Activated T-helper 1 cell treated with anti-CD3 and anti-CD28 coated beads, Interleukin-12 subunit alpha, Interleukin-12 subunit beta, Interleukin-2, Interleukin-4 antibody, amounts not matched to agents 30 ng/mL and 10 ng/mL and 1 ng/mL, durations not matched to agents 14 hours and 24 hours and 36 hours (primary cell): ENCODE results near the gene NMNAT2. TPM values are rescaled to one million over a fixed set of nuclear protein-coding genes. Genes with fewer than 3 reads are reported as not detected.
"Not testable (repeated sequence)": the region's sequence is repeated elsewhere in the genome, so short reads cannot be mapped to it uniquely, and the experiment has no call there.

Experiments used
- DNase-seq: peaks from one replicate; pipeline ENCODE4 v3.0.0; 2021; ENCODE audit warnings: low spot score
- H3K27ac Mint-ChIP-seq: one replicate; pipeline ENCODE4 v1.8.0; 2021; ENCODE audit warnings: mild to moderate bottlenecking, mixed read lengths
- H3K27me3 Mint-ChIP-seq: one replicate; pipeline ENCODE4 v1.8.0; 2022; ENCODE audit warnings: mild to moderate bottlenecking, moderate library complexity, mixed read lengths; ENCODE audit not compliant: insufficient read depth
- H3K36me3 Mint-ChIP-seq: one replicate; pipeline ENCODE4 v1.8.0; 2021; ENCODE audit warnings: low read depth, mixed read lengths
- H3K4me1 Mint-ChIP-seq: one replicate; pipeline ENCODE4 v1.8.0; 2021; ENCODE audit warnings: low read depth, mixed read lengths
- H3K4me3 Mint-ChIP-seq: one replicate; pipeline ENCODE4 v1.8.0; 2021; ENCODE audit warnings: mild to moderate bottlenecking, moderate library complexity, mixed read lengths
- H3K9me3 Mint-ChIP-seq: one replicate; pipeline ENCODE4 v1.8.0; 2021; ENCODE audit warnings: mixed read lengths
- intact Hi-C: fragments of 100-400 bp; cut with micrococcal nuclease; formaldehyde crosslinking; loops from one replicate; pipeline ENCODE4 v1.15.1; 2024
- total RNA-seq: library from RNA; stranded (reverse); gene quantifications from 2 replicates; pipeline ENCODE4 v1.2.3, GENCODE V29; 2022

Gene NMNAT2
- total RNA-seq, 1 donor from 2014 or later: not detected

GRCh38 chr1:183411091-183411490 lies 7.1 kb downstream of the NMNAT2 start:
- peaks cover 5% of the 10 kb centered on the region for H3K27me3 Mint-ChIP-seq

GRCh38 chr1:183407961-183408360 lies 10.2 kb downstream of the NMNAT2 start:
- H3K4me1 Mint-ChIP-seq: no peaks in the 10 kb centered on the region
- H3K36me3 Mint-ChIP-seq: no peaks in the 10 kb centered on the region
- intact Hi-C loops: no loop called here
- H3K27me3 Mint-ChIP-seq: peaks cover 11% of the 10 kb centered on the region
- DNase-seq: no peak
- H3K4me3 Mint-ChIP-seq: no peak overlapping the region
- H3K27ac Mint-ChIP-seq: no peak overlapping the region
- H3K9me3 Mint-ChIP-seq: no peaks in the 10 kb centered on the region

More at GRCh38 chr1:183411091-183411490, 7.1 kb downstream of the NMNAT2 start:
- intact Hi-C loops: no loop called here
- DNase-seq: no peak
- Mint-ChIP-seq H3K4me1 (no peaks in the 10 kb centered on the region), H3K9me3 (no peaks in the 10 kb centered on the region), H3K4me3 (no peak overlapping the region), H3K36me3 (no peaks in the 10 kb centered on the region), H3K27ac (no peak overlapping the region)

GRCh38 chr1:183407474-183407873 lies 10.7 kb downstream of the NMNAT2 start:
- Mint-ChIP-seq H3K27ac (no peak overlapping the region), H3K36me3 (no peaks in the 10 kb centered on the region), H3K9me3 (no peaks in the 10 kb centered on the region), H3K4me1 (no peaks in the 10 kb centered on the region), H3K27me3 (peaks cover 11% of the 10 kb centered on the region), H3K4me3 (no peak overlapping the region)
- intact Hi-C loops: no loop called here
- no peak for DNase-seq

- no peaks in the 10 kb centered on the region for H3K4me1 Mint-ChIP-seq
- H3K27ac Mint-ChIP-seq: no peak overlapping the region
- intact Hi-C loops: no loop called here
- no peaks in the 10 kb centered on the region for H3K36me3 Mint-ChIP-seq
- no peaks in the 10 kb centered on the region for H3K9me3 Mint-ChIP-seq
- no peak overlapping the region for H3K4me3 Mint-ChIP-seq
- no peak for DNase-seq
- H3K27me3 Mint-ChIP-seq: peaks cover 12% of the 10 kb centered on the region
Measured at GRCh38 chr1:183404476-183404875, 13.7 kb downstream of the NMNAT2 start.

GRCh38 chr1:183403498-183403897 lies 14.7 kb downstream of the NMNAT2 start:
- H3K27me3 Mint-ChIP-seq: peaks cover 16% of the 10 kb centered on the region
- no peak for DNase-seq
- no peak overlapping the region for H3K4me3 Mint-ChIP-seq
- no peaks in the 10 kb centered on the region for H3K36me3 Mint-ChIP-seq
- H3K4me1 Mint-ChIP-seq: no peaks in the 10 kb centered on the region
- no peak overlapping the region for H3K27ac Mint-ChIP-seq
- H3K9me3 Mint-ChIP-seq: no peaks in the 10 kb centered on the region
- intact Hi-C loops: no loop called here

- H3K4me1 Mint-ChIP-seq, intact Hi-C loops, H3K9me3 Mint-ChIP-seq, H3K36me3 Mint-ChIP-seq, H3K4me3 Mint-ChIP-seq, H3K27ac Mint-ChIP-seq, DNase-seq: not testable (repeated sequence)
- H3K27me3 Mint-ChIP-seq: peaks cover 22% of the 10 kb centered on the region
Measured at GRCh38 chr1:183401565-183401964, 16.6 kb downstream of the NMNAT2 start.

GRCh38 chr1:183394435-183394834 lies 23.7 kb downstream of the NMNAT2 start:
- DNase-seq: no peak
- Mint-ChIP-seq H3K4me3 (no peak overlapping the region), H3K27me3 (peaks cover 11% of the 10 kb centered on the region), H3K9me3 (no peaks in the 10 kb centered on the region), H3K27ac (no peak overlapping the region), H3K36me3 (no peaks in the 10 kb centered on the region), H3K4me1 (no peaks in the 10 kb centered on the region)
- intact Hi-C loops: no loop called here

- Mint-ChIP-seq H3K27me3 (peaks cover 11% of the 10 kb centered on the region), H3K4me3 (no peak overlapping the region), H3K27ac (no peak overlapping the region), H3K4me1 (no peaks in the 10 kb centered on the region), H3K9me3 (no peaks in the 10 kb centered on the region), H3K36me3 (no peaks in the 10 kb centered on the region)
- intact Hi-C loops: no loop called here
- DNase-seq: no peak
Measured at GRCh38 chr1:183391863-183392262, 26.3 kb downstream of the NMNAT2 start.

GRCh38 chr1:183390561-183390960 lies 27.6 kb downstream of the NMNAT2 start:
- Mint-ChIP-seq H3K4me3 (no peak overlapping the region), H3K9me3 (no peaks in the 10 kb centered on the region), H3K4me1 (no peaks in the 10 kb centered on the region), H3K36me3 (no peaks in the 10 kb centered on the region), H3K27ac (no peak overlapping the region), H3K27me3 (peaks cover 11% of the 10 kb centered on the region)
- intact Hi-C loops: no loop called here
- no peak for DNase-seq

GRCh38 chr1:183388735-183389134 lies 29.4 kb downstream of the NMNAT2 start:
- Mint-ChIP-seq H3K36me3 (no peaks in the 10 kb centered on the region), H3K4me1 (no peaks in the 10 kb centered on the region), H3K4me3 (no peak overlapping the region), H3K27ac (no peak overlapping the region), H3K9me3 (no peaks in the 10 kb centered on the region), H3K27me3 (peaks cover 9% of the 10 kb centered on the region)
- intact Hi-C loops: no loop called here
- no peak for DNase-seq

GRCh38 chr1:183385340-183386144 lies 32.6 kb downstream of the NMNAT2 start:
- Mint-ChIP-seq H3K27ac (no peak overlapping the region), H3K27me3 (peaks cover 12% of the 10 kb centered on the region), H3K4me3 (no peak overlapping the region), H3K9me3 (no peaks in the 10 kb centered on the region), H3K4me1 (no peaks in the 10 kb centered on the region), H3K36me3 (no peaks in the 10 kb centered on the region)
- intact Hi-C loops: no loop called here
- DNase-seq: no peak

- Mint-ChIP-seq H3K27me3 (peaks cover 10% of the 10 kb centered on the region), H3K36me3 (no peaks in the 10 kb centered on the region), H3K27ac (no peak overlapping the region), H3K4me1 (no peaks in the 10 kb centered on the region), H3K9me3 (no peaks in the 10 kb centered on the region), H3K4me3 (no peak overlapping the region)
- no peak for DNase-seq
- intact Hi-C loops: no loop called here
Measured at GRCh38 chr1:183379951-183380350, 38.2 kb downstream of the NMNAT2 start.

GRCh38 chr1:183375381-183375780 lies 42.8 kb downstream of the NMNAT2 start:
- DNase-seq: no peak
- no peaks in the 10 kb centered on the region for H3K9me3 Mint-ChIP-seq
- intact Hi-C loops: no loop called here
- no peaks in the 10 kb centered on the region for H3K36me3 Mint-ChIP-seq
- H3K27me3 Mint-ChIP-seq: peaks cover 10% of the 10 kb centered on the region
- H3K27ac Mint-ChIP-seq: no peak overlapping the region
- H3K4me3 Mint-ChIP-seq: no peak overlapping the region
- H3K4me1 Mint-ChIP-seq: no peaks in the 10 kb centered on the region

- H3K36me3 Mint-ChIP-seq: no peaks in the 10 kb centered on the region
- no peak overlapping the region for H3K27ac Mint-ChIP-seq
- H3K4me1 Mint-ChIP-seq: no peaks in the 10 kb centered on the region
- intact Hi-C loops: no loop called here
- no peaks in the 10 kb centered on the region for H3K9me3 Mint-ChIP-seq
- H3K4me3 Mint-ChIP-seq: no peak overlapping the region
- H3K27me3 Mint-ChIP-seq: peaks cover 11% of the 10 kb centered on the region
- no peak for DNase-seq
Measured at GRCh38 chr1:183374825-183375224, 43.4 kb downstream of the NMNAT2 start.
